ENCODE measurements around the gene PDZRN3.

The PDZRN3 gene

GRCh38 chr3:73361591-73361990, 263.1 kb downstream of the PDZRN3 start:
- Histone ChIP-seq H3K27me3 (ENCODE audit: insufficient read depth, poor library complexity, severe bottlenecking) (no peaks in the 10 kb centered on the region), H3K27ac (replicated peaks) (no peak overlapping the region), H3K4me3 (replicated peaks; ENCODE audit: insufficient read depth, low read length) (no peak overlapping the region)
- TF ChIP-seq GABPA (IDR thresholded peaks at IDR 0.05; ENCODE audit: low read depth) = no peak
- TF ChIP-seq, protein P1, sequence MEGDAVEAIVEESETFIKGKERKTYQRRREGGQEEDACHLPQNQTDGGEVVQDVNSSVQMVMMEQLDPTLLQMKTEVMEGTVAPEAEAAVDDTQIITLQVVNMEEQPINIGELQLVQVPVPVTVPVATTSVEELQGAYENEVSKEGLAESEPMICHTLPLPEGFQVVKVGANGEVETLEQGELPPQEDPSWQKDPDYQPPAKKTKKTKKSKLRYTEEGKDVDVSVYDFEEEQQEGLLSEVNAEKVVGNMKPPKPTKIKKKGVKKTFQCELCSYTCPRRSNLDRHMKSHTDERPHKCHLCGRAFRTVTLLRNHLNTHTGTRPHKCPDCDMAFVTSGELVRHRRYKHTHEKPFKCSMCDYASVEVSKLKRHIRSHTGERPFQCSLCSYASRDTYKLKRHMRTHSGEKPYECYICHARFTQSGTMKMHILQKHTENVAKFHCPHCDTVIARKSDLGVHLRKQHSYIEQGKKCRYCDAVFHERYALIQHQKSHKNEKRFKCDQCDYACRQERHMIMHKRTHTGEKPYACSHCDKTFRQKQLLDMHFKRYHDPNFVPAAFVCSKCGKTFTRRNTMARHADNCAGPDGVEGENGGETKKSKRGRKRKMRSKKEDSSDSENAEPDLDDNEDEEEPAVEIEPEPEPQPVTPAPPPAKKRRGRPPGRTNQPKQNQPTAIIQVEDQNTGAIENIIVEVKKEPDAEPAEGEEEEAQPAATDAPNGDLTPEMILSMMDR (IDR thresholded peaks at IDR 0.05; ENCODE audit: insufficient read depth, low read length) = no peak
- no peak for TF ChIP-seq POLR2AphosphoS5 (IDR thresholded peaks at IDR 0.05; ENCODE audit: low read depth)
- no peak for DNase-seq (ENCODE audit: low read depth in 1 of 2, low spot score in 1 of 2)

- Histone ChIP-seq H3K27me3 (ENCODE audit: insufficient read depth, poor library complexity, severe bottlenecking) (no peaks in the 10 kb centered on the region), H3K27ac (replicated peaks) (no peak overlapping the region), H3K4me3 (replicated peaks; ENCODE audit: insufficient read depth, low read length) (no peak overlapping the region)
- TF ChIP-seq SPI1 (IDR thresholded peaks at IDR 0.05; ENCODE audit: borderline replicate concordance, low read depth) = no peak
- TF ChIP-seq, protein P2, sequence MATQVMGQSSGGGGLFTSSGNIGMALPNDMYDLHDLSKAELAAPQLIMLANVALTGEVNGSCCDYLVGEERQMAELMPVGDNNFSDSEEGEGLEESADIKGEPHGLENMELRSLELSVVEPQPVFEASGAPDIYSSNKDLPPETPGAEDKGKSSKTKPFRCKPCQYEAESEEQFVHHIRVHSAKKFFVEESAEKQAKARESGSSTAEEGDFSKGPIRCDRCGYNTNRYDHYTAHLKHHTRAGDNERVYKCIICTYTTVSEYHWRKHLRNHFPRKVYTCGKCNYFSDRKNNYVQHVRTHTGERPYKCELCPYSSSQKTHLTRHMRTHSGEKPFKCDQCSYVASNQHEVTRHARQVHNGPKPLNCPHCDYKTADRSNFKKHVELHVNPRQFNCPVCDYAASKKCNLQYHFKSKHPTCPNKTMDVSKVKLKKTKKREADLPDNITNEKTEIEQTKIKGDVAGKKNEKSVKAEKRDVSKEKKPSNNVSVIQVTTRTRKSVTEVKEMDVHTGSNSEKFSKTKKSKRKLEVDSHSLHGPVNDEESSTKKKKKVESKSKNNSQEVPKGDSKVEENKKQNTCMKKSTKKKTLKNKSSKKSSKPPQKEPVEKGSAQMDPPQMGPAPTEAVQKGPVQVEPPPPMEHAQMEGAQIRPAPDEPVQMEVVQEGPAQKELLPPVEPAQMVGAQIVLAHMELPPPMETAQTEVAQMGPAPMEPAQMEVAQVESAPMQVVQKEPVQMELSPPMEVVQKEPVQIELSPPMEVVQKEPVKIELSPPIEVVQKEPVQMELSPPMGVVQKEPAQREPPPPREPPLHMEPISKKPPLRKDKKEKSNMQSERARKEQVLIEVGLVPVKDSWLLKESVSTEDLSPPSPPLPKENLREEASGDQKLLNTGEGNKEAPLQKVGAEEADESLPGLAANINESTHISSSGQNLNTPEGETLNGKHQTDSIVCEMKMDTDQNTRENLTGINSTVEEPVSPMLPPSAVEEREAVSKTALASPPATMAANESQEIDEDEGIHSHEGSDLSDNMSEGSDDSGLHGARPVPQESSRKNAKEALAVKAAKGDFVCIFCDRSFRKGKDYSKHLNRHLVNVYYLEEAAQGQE (IDR thresholded peaks at IDR 0.05; ENCODE audit: insufficient replicate concordance, low read depth) = no peak
- TF ChIP-seq GABPA (IDR thresholded peaks at IDR 0.05; ENCODE audit: low read depth) = no peak
- TF ChIP-seq POLR2AphosphoS5 (IDR thresholded peaks at IDR 0.05; ENCODE audit: low read depth) = no peak
- TF ChIP-seq, protein P1 (IDR thresholded peaks at IDR 0.05; ENCODE audit: insufficient read depth, low read length) = no peak
- DNase-seq (ENCODE audit: low read depth in 1 of 2, low spot score in 1 of 2) = no peak
These were observed 271.0 kb downstream of the PDZRN3 start for GRCh38 chr3:73353649-73354217.

- no peak for TF ChIP-seq GABPA (IDR thresholded peaks at IDR 0.05; ENCODE audit: low read depth)
- TF ChIP-seq, protein P1 (IDR thresholded peaks at IDR 0.05; ENCODE audit: insufficient read depth, low read length) = no peak
- TF ChIP-seq, protein P2 (IDR thresholded peaks at IDR 0.05; ENCODE audit: insufficient replicate concordance, low read depth) = no peak
- TF ChIP-seq POLR2AphosphoS5 (IDR thresholded peaks at IDR 0.05; ENCODE audit: low read depth) = no peak
- no peak for TF ChIP-seq SPI1 (IDR thresholded peaks at IDR 0.05; ENCODE audit: borderline replicate concordance, low read depth)
- DNase-seq (ENCODE audit: low read depth in 1 of 2, low spot score in 1 of 2) = no peak
- no peaks in the 10 kb centered on the region for H3K27me3 ChIP-seq (ENCODE audit: insufficient read depth, poor library complexity, severe bottlenecking)
These were observed 271.7 kb downstream of the PDZRN3 start for GRCh38 chr3:73352841-73353645.

More at GRCh38 chr3:73352841-73353645, 271.7 kb downstream of the PDZRN3 start:
- Histone ChIP-seq H3K27ac (replicated peaks) (no peak overlapping the region), H3K4me3 (replicated peaks; ENCODE audit: insufficient read depth, low read length) (no peak overlapping the region)
